H1 (cell line): ENCODE measurements around the gene ELFN1.

Source experiments
- CTCF ChIP-seq, 3 experiments: IDR thresholded peaks; 1 replicate in 2 of 3; 2 replicates in 1 of 3; pipeline versions ENCODE4 v1.5.1 to v1.6.1; 2011; ENCODE audit warnings: low read length in 3 of 3, mild to moderate bottlenecking in 3 of 3, inconsistent platforms in 2 of 3, low read depth in 1 of 3, moderate library complexity in 1 of 3; ENCODE audit not compliant: insufficient read depth in 1 of 3; ENCODE audit errors: control extremely low read depth in 1 of 3
- EGR1 ChIP-seq: IDR thresholded peaks from 2 replicates; pipeline ENCODE4 v1.6.1; 2011; ENCODE audit warnings: low read depth, low read length, borderline replicate concordance
- EZH2 ChIP-seq: fragments of 200-600 bp; sonication (generic); IDR thresholded peaks from 2 replicates; pipeline ENCODE4 v1.7.1; 2012; ENCODE audit warnings: low read depth, mild to moderate bottlenecking, moderate library complexity, low read length, inconsistent platforms; ENCODE audit not compliant: severe bottlenecking
- GABPA ChIP-seq: IDR thresholded peaks from 2 replicates; pipeline ENCODE4 v1.6.1; 2011; ENCODE audit warnings: mild to moderate bottlenecking, low read length, moderate library complexity, borderline replicate concordance; ENCODE audit not compliant: insufficient read depth
- HDAC6 ChIP-seq: IDR thresholded peaks from one replicate; pipeline ENCODE4 v1.7.1; 2012; ENCODE audit warnings: low read depth, mild to moderate bottlenecking, inconsistent platforms, low read length, moderate library complexity
- JUND ChIP-seq: IDR thresholded peaks from 2 replicates; pipeline ENCODE4 v1.6.1; 2011; ENCODE audit warnings: mild to moderate bottlenecking, improper control_type of control experiment, low read length
- POLR2AphosphoS5 ChIP-seq: IDR thresholded peaks from 2 replicates; pipeline ENCODE4 v1.6.1; 2011; ENCODE audit warnings: low read depth, low read length
- RAD21 ChIP-seq, 2 experiments: IDR thresholded peaks in 1 of 2; conservative IDR thresholded peaks in 1 of 2; 2 replicates each; pipeline ENCODE4 v1.6.1; 2011; ENCODE audit warnings: low read depth in 2 of 2, low read length in 2 of 2, improper control_type of control experiment in 1 of 2, inconsistent platforms in 1 of 2, mild to moderate bottlenecking in 1 of 2, moderate library complexity in 1 of 2
- RXRA ChIP-seq: IDR thresholded peaks from 2 replicates; pipeline ENCODE4 v1.6.1; 2011; ENCODE audit warnings: low read depth, mild to moderate bottlenecking, low read length, moderate library complexity; ENCODE audit not compliant: insufficient read depth
- SRF ChIP-seq: IDR thresholded peaks from 2 replicates; pipeline ENCODE4 v1.6.1; 2011; ENCODE audit warnings: mild to moderate bottlenecking, low read depth, low read length, moderate library complexity
- TAF7 ChIP-seq: optimal IDR thresholded peaks from 2 replicates; pipeline ENCODE3; 2011; ENCODE audit warnings: low read depth, mild to moderate bottlenecking, inconsistent platforms, low read length, moderate library complexity, borderline replicate concordance
- USF2 ChIP-seq: IDR thresholded peaks from 2 replicates; pipeline ENCODE4 v1.6.1; 2011; ENCODE audit warnings: low read length, improper control_type of control experiment
- YY1 ChIP-seq: IDR thresholded peaks from 2 replicates; pipeline ENCODE4 v1.6.1; 2011; ENCODE audit warnings: low read depth, mild to moderate bottlenecking, low read length

DNA sequence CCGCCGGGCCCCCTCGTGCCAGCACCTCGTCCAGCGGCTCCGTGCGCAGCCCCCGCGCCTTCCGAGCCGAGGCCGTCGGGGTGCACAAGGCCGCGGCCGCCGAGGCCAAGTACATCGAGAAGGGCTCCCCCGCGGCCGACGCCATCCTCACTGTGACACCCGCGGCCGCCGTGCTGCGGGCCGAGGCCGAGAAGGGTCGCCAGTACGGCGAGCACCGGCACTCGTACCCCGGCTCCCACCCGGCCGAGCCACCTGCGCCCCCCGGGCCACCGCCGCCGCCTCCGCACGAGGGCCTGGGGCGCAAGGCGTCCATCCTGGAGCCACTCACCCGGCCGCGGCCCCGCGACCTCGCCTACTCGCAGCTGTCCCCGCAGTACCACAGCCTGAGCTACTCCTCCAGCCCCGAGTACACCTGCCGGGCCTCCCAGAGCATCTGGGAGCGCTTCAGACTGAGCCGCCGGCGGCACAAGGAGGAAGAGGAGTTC, 76.5 kb downstream of the ELFN1 start:
- TF ChIP-seq GABPA, result no peak
- TF ChIP-seq HDAC6, result no peak
- no peak for TF ChIP-seq SRF
- no peak for TF ChIP-seq EGR1
- TF ChIP-seq TAF7, result no peak
- TF ChIP-seq CTCF (IDR thresholded peaks at IDR 0.05; ENCODE audit: control extremely low read depth in 1 of 3, insufficient read depth in 1 of 3, low read depth in 1 of 3, low read length in 3 of 3), result no peak
- TF ChIP-seq YY1, result no peak
- TF ChIP-seq USF2, result no peak
- no peak for TF ChIP-seq JUND
- TF ChIP-seq RAD21 (IDR thresholded peaks at IDR 0.05 in 1 of 2, conservative IDR thresholded peaks at IDR 0.05 in 1 of 2; ENCODE audit: low read depth in 2 of 2, low read length in 2 of 2), result no peak
- TF ChIP-seq POLR2AphosphoS5, result no peak
- TF ChIP-seq RXRA, result no peak
- no peak for TF ChIP-seq EZH2
